Head of caudate nucleus (tissue), 42 donors: Measurements from ENCODE around the gene NAPA.

ENCODE experiments used
- DNase-seq, 42 donors: peaks; one replicate each; pipeline versions ENCODE4 v3.0.0 to v3.0.0-alpha.2; 2020 to 2021; ENCODE audit warnings: mixed read lengths in 7 of 42
- intact Hi-C: fragments of 100-400 bp; cut with DNase I; formaldehyde crosslinking; loops from one replicate; pipeline ENCODE4 v1.15.0; 2022

NAPA gene

GRCh38 chr19:47507924-47508553 lies 6.8 kb downstream of the NAPA start:
- DNase-seq: peak in 31 of 42 donors; percentile 47 to 91 (median 64)

GRCh38 chr19:47507012-47507411 lies 7.9 kb downstream of the NAPA start:
- peak in 35 of 42 donors; percentile 39 to 91 (median 67) for DNase-seq
- intact Hi-C loops: no loop called here

More at GRCh38 chr19:47507924-47508553, 6.8 kb downstream of the NAPA start:
- intact Hi-C loops: no loop called here

DNA sequence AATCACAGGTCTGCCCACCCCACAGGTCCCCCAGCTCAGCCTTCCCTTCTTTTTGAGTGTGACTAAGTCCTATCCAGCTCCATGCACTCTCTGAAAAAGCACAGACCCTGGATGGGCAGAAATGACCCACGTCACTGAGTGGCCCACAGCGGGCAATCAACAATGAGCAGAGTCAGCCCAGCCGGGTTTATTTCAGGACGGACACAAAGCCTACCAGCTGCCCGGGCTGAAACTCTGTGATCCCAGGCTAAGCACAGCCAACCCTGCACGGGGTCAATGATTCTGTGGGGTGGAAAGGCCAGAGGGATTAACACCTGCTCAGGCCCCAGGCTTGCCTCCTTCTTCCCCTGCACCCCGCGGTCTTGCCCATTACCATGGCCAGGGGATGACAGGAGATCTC lies 8.4 kb downstream of the NAPA start:
- intact Hi-C loops: no loop called here
- DNase-seq: no peak

GRCh38 chr19:47505506-47505905 lies 9.4 kb downstream of the NAPA start:
- intact Hi-C loops: no loop called here
- no peak for DNase-seq

DNA sequence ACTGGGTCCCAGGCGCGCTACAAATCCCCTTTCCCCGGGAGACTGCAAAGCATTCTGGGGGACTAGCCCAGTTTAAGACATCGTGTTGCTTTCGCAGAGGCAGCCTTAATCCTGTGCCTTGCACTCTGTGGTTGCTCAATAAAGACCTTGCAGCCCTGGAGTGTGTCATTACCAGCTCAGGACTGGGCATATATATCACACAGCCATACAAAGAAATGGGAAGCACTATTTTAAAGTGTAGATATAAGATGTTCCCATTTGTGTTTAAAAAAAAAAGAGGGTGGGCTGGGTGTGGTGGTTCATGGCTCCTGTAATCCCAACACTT lies 11.1 kb downstream of the NAPA start:
- intact Hi-C loops: no loop called here

DNA sequence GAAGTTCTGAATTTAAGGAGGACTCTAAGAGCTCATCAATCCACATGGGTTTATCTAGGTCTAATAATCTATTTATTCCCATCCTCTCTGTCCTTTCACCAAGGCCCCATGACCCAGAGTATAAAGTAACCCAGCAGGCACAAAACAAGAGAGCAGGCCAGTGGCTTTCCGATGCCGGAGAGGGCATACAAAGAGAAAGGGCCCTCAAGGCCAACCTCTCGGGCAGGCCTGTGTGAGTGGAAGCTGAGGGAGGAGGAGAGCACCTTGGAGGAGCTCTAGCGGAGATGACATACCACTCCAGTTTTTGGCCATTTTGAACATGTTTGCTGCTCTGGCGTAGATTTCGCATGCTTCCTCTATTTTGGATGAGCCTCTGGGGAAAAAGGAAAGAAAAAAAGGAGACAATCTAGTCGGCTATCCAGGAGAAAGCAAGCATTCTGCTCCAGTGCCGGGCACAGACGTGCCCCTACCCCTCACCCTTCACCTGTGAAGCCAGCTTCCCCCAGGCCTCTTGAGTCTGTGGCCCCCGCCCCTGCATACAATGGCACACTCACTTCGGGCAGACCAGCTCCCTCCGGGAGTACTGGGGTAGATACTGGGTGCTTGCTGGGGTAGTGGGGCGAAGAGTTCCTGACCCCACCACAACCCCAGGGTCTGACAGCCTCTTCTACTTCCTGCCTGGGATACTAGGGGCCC lies 11.6 kb downstream of the NAPA start:
- DNase-seq: no peak
- intact Hi-C loops: no loop called here

More for the DNA sequence above, 11.1 kb downstream of the NAPA start:
- no peak for DNase-seq

GRCh38 chr19:47499863-47500830 lies 14.7 kb downstream of the NAPA start:
- intact Hi-C loops: no loop called here

GRCh38 chr19:47499371-47499770 lies 15.5 kb downstream of the NAPA start:
- DNase-seq: no peak
- intact Hi-C loops: no loop called here

More at GRCh38 chr19:47499863-47500830, 14.7 kb downstream of the NAPA start:
- DNase-seq: peak in 37 of 42 donors; percentile 49 to 86 (median 67)

GRCh38 chr19:47498561-47498960 lies 16.3 kb downstream of the NAPA start:
- DNase-seq: no peak
- intact Hi-C loops: no loop called here

DNA sequence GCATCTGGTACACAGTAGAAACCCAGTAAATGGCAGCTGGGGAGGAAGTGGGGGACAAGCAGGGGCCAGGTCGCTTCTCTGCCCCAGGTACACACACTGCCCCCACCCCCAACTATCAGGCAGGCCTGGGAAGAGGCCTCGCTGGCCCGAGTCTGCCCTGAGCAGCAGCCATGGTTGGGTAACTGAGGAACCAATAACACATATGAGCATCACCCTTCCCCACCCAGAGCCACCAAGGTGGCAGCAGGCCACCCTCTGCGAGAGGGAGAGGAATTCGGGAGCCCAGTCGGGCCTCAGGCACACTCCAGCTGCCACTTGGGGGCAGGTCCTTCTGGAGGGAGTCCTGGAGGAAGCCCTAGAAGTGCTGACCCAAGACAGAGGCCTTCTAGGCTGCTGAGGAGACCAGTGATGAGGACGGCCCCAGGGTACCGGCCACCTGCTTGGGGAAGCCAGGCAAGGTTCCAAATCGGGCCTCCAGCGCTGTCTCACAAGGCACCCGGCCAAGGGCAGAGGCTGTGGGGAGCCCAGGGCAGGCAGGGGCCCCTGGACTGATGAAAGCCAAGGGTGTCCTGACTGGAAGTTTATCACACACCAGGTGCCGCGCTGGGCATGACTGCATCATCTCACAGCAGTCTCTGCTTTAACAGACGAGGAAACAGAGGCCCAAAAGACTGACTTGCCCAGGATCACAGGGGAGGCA lies 16.9 kb downstream of the NAPA start:
- no peak for DNase-seq

GRCh38 chr19:47497050-47497766 lies 17.7 kb downstream of the NAPA start:
- intact Hi-C loops: no loop called here
- peak in 19 of 42 donors; percentile 25 to 72 (median 50) for DNase-seq

More for the DNA sequence above, 16.9 kb downstream of the NAPA start:
- intact Hi-C loops: no loop called here

GRCh38 chr19:47495478-47496372 lies 19.1 kb downstream of the NAPA start:
- intact Hi-C loops: no loop called here
- peak in 41 of 42 donors; percentile 53 to 93 (median 78) for DNase-seq

GRCh38 chr19:47494729-47495128 lies 20.1 kb downstream of the NAPA start:
- DNase-seq: peak in 1 of 42 donors; percentile 24
- intact Hi-C loops: no loop called here

- intact Hi-C loops: no loop called here
- no peak for DNase-seq
Measured at GRCh38 chr19:47494211-47494547, 20.7 kb downstream of the NAPA start.

DNA sequence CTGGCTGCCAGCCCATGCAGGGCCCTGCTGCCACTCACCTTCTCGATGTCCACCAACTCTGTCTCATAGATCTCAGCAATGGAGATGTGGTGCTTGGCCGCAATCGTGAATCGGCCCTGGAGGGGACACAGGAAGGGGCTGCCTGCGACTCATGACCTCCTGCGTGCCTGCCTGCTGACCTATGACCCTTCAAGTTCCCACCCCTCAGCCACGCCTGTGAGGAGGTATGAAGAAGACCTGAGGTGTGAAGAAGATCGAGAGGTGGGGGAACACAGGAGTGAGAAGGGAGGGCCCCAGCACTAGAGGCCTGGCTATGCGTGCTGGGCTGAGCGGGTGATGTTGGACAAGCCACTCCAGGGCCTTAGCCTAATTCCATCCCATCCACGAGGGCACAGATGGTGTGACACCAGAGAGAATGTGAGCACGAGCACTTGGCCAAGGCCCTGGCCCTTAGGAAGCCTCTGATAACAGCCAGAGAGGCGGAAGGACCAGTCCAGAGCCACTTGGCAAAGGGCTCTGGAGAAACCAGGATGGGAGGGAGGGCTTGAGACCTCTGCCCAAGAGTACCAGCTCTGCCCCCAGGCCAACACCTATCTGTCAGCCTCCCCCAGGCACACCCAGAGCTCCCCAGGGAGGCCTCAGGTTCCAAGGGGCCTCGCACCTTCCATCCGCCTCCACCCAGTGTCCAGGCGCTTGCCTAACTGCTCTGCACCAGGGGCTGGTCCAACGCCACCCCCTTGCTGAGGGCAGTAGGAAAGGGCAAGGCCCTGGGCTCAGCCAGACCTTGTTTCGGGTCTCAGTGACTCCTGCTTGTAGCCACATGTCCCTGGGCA lies 21.3 kb downstream of the NAPA start:
- no peak for DNase-seq

GRCh38 chr19:47492571-47493377 lies 22.1 kb downstream of the NAPA start:
- peak in 31 of 42 donors; percentile 38 to 90 (median 64) for DNase-seq

More for the DNA sequence above, 21.3 kb downstream of the NAPA start:
- intact Hi-C loops: no loop called here

More at GRCh38 chr19:47492571-47493377, 22.1 kb downstream of the NAPA start:
- intact Hi-C loops: no loop called here
